UCSD-AML1 (cell line): ENCODE results near the gene GRK4.
"Not testable (repeated sequence)": the region's sequence is repeated elsewhere in the genome, so short reads cannot be mapped to it uniquely, and the experiment has no call there.

Experiments used
- DNase-seq: peaks from one replicate; lab custom pipeline; 2025; ENCODE audit not compliant: unreplicated experiment; lab: John Stamatoyannopoulos, UW

GRK4 gene

GRCh38 chr4:2930758-2931511, 32.4 kb upstream of the GRK4 start:
- DNase-seq, result no peak

GRCh38 chr4:2931512-2932301, 31.7 kb upstream of the GRK4 start:
- DNase-seq, result peak; percentile 86

GRCh38 chr4:2932321-2932950, 30.9 kb upstream of the GRK4 start:
- DNase-seq, result no peak

- no peak for DNase-seq
These were observed 30.3 kb upstream of the GRK4 start for GRCh38 chr4:2932951-2933565.

GRCh38 chr4:2933566-2934076, 29.8 kb upstream of the GRK4 start:
- DNase-seq, result no peak

GRCh38 chr4:2934077-2934812, 29.1 kb upstream of the GRK4 start:
- DNase-seq, result peak; percentile 50

- peak; percentile 93 for DNase-seq
These were observed 28.3 kb upstream of the GRK4 start for GRCh38 chr4:2934813-2935761.

GRCh38 chr4:2935762-2936743, 27.3 kb upstream of the GRK4 start:
- no peak for DNase-seq

- no peak for DNase-seq
These were observed 26.6 kb upstream of the GRK4 start for GRCh38 chr4:2936773-2937145.

GRCh38 chr4:2937146-2937857, 26.1 kb upstream of the GRK4 start:
- DNase-seq, result no peak

GRCh38 chr4:2937986-2938385, 25.4 kb upstream of the GRK4 start:
- no peak for DNase-seq

- DNase-seq, result not testable (repeated sequence)
These were observed 25.0 kb upstream of the GRK4 start for GRCh38 chr4:2938411-2938810.

GRCh38 chr4:2938906-2939305, 24.5 kb upstream of the GRK4 start:
- DNase-seq, result no peak

GRCh38 chr4:2939383-2940243, 23.8 kb upstream of the GRK4 start:
- DNase-seq, result no peak

- DNase-seq, result no peak
These were observed 22.9 kb upstream of the GRK4 start for GRCh38 chr4:2940267-2941137.
